Testis (tissue), 2 donors: ENCODE measurements around the gene RNF169.

ENCODE experiments used
- POLR2A ChIP-seq: fragments of 450-650 bp; IDR thresholded peaks from one replicate; pipeline ENCODE4 v1.6.1; 2017; ENCODE audit warnings: antibody characterized with exemption, mild to moderate bottlenecking, moderate library complexity
- TF ChIP-seq, protein P1 (sequence below), 3 experiments: fragments of 450-650 bp in 2 of 3; fragments of 200-600 bp in 1 of 3; sonication (generic) in 1 of 3; IDR thresholded peaks; one replicate each; pipeline ENCODE4 v1.5.1; 2016 to 2019; ENCODE audit warnings: antibody characterized with exemption in 3 of 3, mild to moderate bottlenecking in 2 of 3, moderate library complexity in 1 of 3

DNA sequence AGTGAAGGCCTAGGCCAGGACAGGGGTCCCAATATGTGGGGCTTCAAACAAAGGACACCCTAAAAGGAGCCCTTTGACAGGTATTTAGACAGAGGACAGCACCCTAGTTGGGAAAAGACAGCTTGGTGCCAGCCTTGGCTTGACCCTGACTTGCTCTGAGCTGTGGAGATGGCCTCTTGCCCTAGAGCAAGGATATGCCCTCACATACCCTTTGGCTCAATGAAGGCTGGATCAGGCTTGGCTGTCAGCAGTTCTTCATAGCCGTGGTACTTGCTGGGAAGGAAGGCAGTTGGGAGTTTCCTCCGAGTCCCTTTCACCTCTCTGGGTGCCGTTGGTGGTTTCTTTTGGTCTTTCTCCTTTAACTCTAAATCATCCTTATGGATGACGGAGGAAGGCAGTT, 96.2 kb downstream of the RNF169 start:
- TF ChIP-seq, protein P1, sequence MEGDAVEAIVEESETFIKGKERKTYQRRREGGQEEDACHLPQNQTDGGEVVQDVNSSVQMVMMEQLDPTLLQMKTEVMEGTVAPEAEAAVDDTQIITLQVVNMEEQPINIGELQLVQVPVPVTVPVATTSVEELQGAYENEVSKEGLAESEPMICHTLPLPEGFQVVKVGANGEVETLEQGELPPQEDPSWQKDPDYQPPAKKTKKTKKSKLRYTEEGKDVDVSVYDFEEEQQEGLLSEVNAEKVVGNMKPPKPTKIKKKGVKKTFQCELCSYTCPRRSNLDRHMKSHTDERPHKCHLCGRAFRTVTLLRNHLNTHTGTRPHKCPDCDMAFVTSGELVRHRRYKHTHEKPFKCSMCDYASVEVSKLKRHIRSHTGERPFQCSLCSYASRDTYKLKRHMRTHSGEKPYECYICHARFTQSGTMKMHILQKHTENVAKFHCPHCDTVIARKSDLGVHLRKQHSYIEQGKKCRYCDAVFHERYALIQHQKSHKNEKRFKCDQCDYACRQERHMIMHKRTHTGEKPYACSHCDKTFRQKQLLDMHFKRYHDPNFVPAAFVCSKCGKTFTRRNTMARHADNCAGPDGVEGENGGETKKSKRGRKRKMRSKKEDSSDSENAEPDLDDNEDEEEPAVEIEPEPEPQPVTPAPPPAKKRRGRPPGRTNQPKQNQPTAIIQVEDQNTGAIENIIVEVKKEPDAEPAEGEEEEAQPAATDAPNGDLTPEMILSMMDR (IDR thresholded peaks at IDR 0.05), result no peak
- no peak for TF ChIP-seq POLR2A
